Liver (tissue), 3 donors: Measurements from ENCODE around the gene SLC14A1.

Experiments used
- FOXA2 ChIP-seq: IDR thresholded peaks from 2 replicates; pipeline ENCODE4 v1.6.1; 2016; ENCODE audit warnings: antibody characterized with exemption
- GABPA ChIP-seq, 2 donors: IDR thresholded peaks in 1 of 2; conservative IDR thresholded peaks in 1 of 2; 2 replicates each; pipeline ENCODE4 v1.6.1; 2016; ENCODE audit warnings: antibody characterized with exemption in 2 of 2, mild to moderate bottlenecking in 1 of 2, moderate library complexity in 1 of 2
- HNF4A ChIP-seq, 2 donors: conservative IDR thresholded peaks; 2 replicates each; pipeline ENCODE4 v1.6.1; 2016; ENCODE audit warnings: antibody characterized with exemption in 2 of 2, mild to moderate bottlenecking in 2 of 2
- HNF4G ChIP-seq: IDR thresholded peaks from 2 replicates; pipeline ENCODE4 v1.6.1; 2016; ENCODE audit warnings: antibody characterized with exemption
- RXRA ChIP-seq, 2 donors: IDR thresholded peaks; 2 replicates each; pipeline ENCODE4 v1.6.1; 2017 to 2018; ENCODE audit warnings: antibody characterized with exemption in 2 of 2, mild to moderate bottlenecking in 1 of 2
- SP1 ChIP-seq: IDR thresholded peaks from 2 replicates; pipeline ENCODE4 v1.6.1; 2018; ENCODE audit warnings: antibody characterized with exemption, mild to moderate bottlenecking
- TAF1 ChIP-seq: conservative IDR thresholded peaks from 2 replicates; pipeline ENCODE4 v1.6.1; 2016; ENCODE audit warnings: antibody characterized with exemption, mild to moderate bottlenecking
- YY1 ChIP-seq: IDR thresholded peaks from 2 replicates; pipeline ENCODE4 v1.6.1; 2016; ENCODE audit warnings: antibody characterized with exemption, mild to moderate bottlenecking
- TF ChIP-seq, protein P1 (sequence below): fragments of 150-350 bp; IDR thresholded peaks from 2 replicates; pipeline ENCODE4 v1.5.1; 2017; ENCODE audit warnings: improper control_type of control experiment, low read depth, low read length; ENCODE audit not compliant: missing input control
- TF ChIP-seq, protein P2 (sequence below): IDR thresholded peaks from 2 replicates; pipeline ENCODE4 v1.6.1; 2016; ENCODE audit warnings: antibody characterized with exemption
- donor health status: healthy.
- donor health status: healthy.

- TF ChIP-seq HNF4G (no peak), YY1 (no peak), SP1 (no peak), FOXA2 (no peak), TAF1 (no peak), GABPA (IDR thresholded peaks at IDR 0.05 in 1 of 2, conservative IDR thresholded peaks at IDR 0.05 in 1 of 2) (no peak), RXRA (IDR thresholded peaks at IDR 0.05) (no peak), HNF4A (conservative IDR thresholded peaks at IDR 0.05) (no peak)
- TF ChIP-seq, protein P1, sequence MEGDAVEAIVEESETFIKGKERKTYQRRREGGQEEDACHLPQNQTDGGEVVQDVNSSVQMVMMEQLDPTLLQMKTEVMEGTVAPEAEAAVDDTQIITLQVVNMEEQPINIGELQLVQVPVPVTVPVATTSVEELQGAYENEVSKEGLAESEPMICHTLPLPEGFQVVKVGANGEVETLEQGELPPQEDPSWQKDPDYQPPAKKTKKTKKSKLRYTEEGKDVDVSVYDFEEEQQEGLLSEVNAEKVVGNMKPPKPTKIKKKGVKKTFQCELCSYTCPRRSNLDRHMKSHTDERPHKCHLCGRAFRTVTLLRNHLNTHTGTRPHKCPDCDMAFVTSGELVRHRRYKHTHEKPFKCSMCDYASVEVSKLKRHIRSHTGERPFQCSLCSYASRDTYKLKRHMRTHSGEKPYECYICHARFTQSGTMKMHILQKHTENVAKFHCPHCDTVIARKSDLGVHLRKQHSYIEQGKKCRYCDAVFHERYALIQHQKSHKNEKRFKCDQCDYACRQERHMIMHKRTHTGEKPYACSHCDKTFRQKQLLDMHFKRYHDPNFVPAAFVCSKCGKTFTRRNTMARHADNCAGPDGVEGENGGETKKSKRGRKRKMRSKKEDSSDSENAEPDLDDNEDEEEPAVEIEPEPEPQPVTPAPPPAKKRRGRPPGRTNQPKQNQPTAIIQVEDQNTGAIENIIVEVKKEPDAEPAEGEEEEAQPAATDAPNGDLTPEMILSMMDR, result no peak
- TF ChIP-seq, protein P2, sequence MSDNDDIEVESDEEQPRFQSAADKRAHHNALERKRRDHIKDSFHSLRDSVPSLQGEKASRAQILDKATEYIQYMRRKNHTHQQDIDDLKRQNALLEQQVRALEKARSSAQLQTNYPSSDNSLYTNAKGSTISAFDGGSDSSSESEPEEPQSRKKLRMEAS, result no peak
Observed at GRCh38 chr18:45749918-45750689, 26.1 kb downstream of the SLC14A1 start.
